Endometrial microvascular endothelial cells (primary cell): ENCODE results near the gene PSEN1. TPM values are rescaled to one million over a fixed set of nuclear protein-coding genes. Genes with fewer than 3 reads are reported as not detected.

Experiments used
- in situ Hi-C: cut with HindIII; loops from 2 replicates; pipeline ENCODE4 v1.10.0; 2017; ENCODE audit warnings: low sequenced_read_pairs, low pct_unique_long_range_greater_than_20kb; ENCODE audit errors: inconsistent ontology term
- total RNA-seq: library from RNA; depleted of rRNA; stranded (reverse); fragments of >200 nt; gene quantifications from one replicate; pipeline ENCODE4 v1.2.3, GENCODE V29; 2015; ENCODE audit errors: inconsistent ontology term

Gene PSEN1
- total RNA-seq, 1 donor from 2014 or later: 37.0 TPM

GRCh38 chr14:73208390-73208789 lies 72.1 kb downstream of the PSEN1 start:
- in situ Hi-C loops: no loop called here

GRCh38 chr14:73208846-73209245 lies 72.5 kb downstream of the PSEN1 start:
- in situ Hi-C loops: no loop called here

GRCh38 chr14:73209953-73210352 lies 73.6 kb downstream of the PSEN1 start:
- in situ Hi-C loops: no loop called here

- in situ Hi-C loops: no loop called here
Observed at GRCh38 chr14:73211251-73212040, 75.1 kb downstream of the PSEN1 start.

- in situ Hi-C loops: no loop called here
Observed at GRCh38 chr14:73216030-73216429, 79.7 kb downstream of the PSEN1 start.

GRCh38 chr14:73217411-73217810 lies 81.1 kb downstream of the PSEN1 start:
- in situ Hi-C loops: no loop called here

GRCh38 chr14:73220061-73220460 lies 83.8 kb downstream of the PSEN1 start:
- in situ Hi-C loops: no loop called here

GRCh38 chr14:73220634-73221033 lies 84.3 kb downstream of the PSEN1 start:
- in situ Hi-C loops: no loop called here

- in situ Hi-C loops: no loop called here
Observed at GRCh38 chr14:73221945-73222344, 85.6 kb downstream of the PSEN1 start.

- in situ Hi-C loops: no loop called here
Observed at GRCh38 chr14:73223049-73223448, 86.7 kb downstream of the PSEN1 start.

GRCh38 chr14:73225496-73225895 lies 89.2 kb downstream of the PSEN1 start:
- in situ Hi-C loops: no loop called here

- in situ Hi-C loops: no loop called here
Observed at GRCh38 chr14:73227812-73228781, 91.8 kb downstream of the PSEN1 start.

- in situ Hi-C loops: no loop called here
Observed at GRCh38 chr14:73230051-73230450, 93.7 kb downstream of the PSEN1 start.

GRCh38 chr14:73231981-73232851 lies 95.9 kb downstream of the PSEN1 start:
- in situ Hi-C loops: no loop called here

GRCh38 chr14:73232984-73233383 lies 96.7 kb downstream of the PSEN1 start:
- in situ Hi-C loops: no loop called here

- in situ Hi-C loops: no loop called here
Observed at GRCh38 chr14:73233564-73233963, 97.3 kb downstream of the PSEN1 start.

GRCh38 chr14:73234029-73234428 lies 97.7 kb downstream of the PSEN1 start:
- in situ Hi-C loops: no loop called here

GRCh38 chr14:73234586-73235394 lies 98.5 kb downstream of the PSEN1 start:
- in situ Hi-C loops: no loop called here
